ENCODE measurements around the gene SIM2. TPM values are rescaled to one million over a fixed set of nuclear protein-coding genes. Genes with fewer than 3 reads are reported as not detected.

The SIM2 gene
- total RNA-seq, 2 experiments from 2014 or later, result not detected

- H3K4me1 ChIP-seq (ENCODE audit: insufficient read depth, low read length, poor library complexity, severe bottlenecking), result no peaks in the 10 kb centered on the region
- BruUV-seq (replicated peaks), result no TSS peak
- no peak overlapping the region for H3K4me3 ChIP-seq (ENCODE audit: low read depth, low read length, poor library complexity, severe bottlenecking)
- DNase-seq (ENCODE audit: low spot score), result no peak
- no peak overlapping the region for H2AFZ ChIP-seq (ENCODE audit: low read length)
- TF ChIP-seq CTCF (conservative IDR thresholded peaks at IDR 0.05; ENCODE audit: low read length) (no peak), EZH2phosphoT487 (IDR thresholded peaks at IDR 0.05; ENCODE audit: borderline replicate concordance, low read depth, low read length) (no peak)
- ChIA-PET CTCF (ENCODE audit: unreplicated experiment) (no interaction called here), POLR2A (no interaction called here)
- intact Hi-C loops (cut with micrococcal nuclease; ENCODE audit: unreplicated experiment), result no loop called here
- H3K4me2 ChIP-seq (ENCODE audit: low read length), result no peak overlapping the region
- no peaks in the 10 kb centered on the region for H3K36me3 ChIP-seq (ENCODE audit: insufficient read depth, low read length)
- no peaks in the 10 kb centered on the region for H4K20me1 ChIP-seq (ENCODE audit: insufficient read depth, low read length)
- no peaks in the 10 kb centered on the region for H3K9me3 ChIP-seq (ENCODE audit: low read length)
- no peaks in the 10 kb centered on the region for H3K9me2 ChIP-seq (ENCODE audit: insufficient read depth, low read length)
- H3K27ac ChIP-seq (ENCODE audit: low read depth, low read length, poor library complexity, severe bottlenecking), result no peak overlapping the region
- H3K79me2 ChIP-seq (ENCODE audit: insufficient read depth, low read depth, low read length), result no peaks in the 10 kb centered on the region
Measured at GRCh38 chr21:36697060-36697850, 1.7 kb upstream of the SIM2 start.

- H3K9me2 ChIP-seq (ENCODE audit: insufficient read depth, low read length), result no peaks in the 10 kb centered on the region
- H3K36me3 ChIP-seq (ENCODE audit: insufficient read depth, low read length), result no peaks in the 10 kb centered on the region
- no peak overlapping the region for H3K4me2 ChIP-seq (ENCODE audit: low read length)
- BruUV-seq (replicated peaks), result no TSS peak
- DNase-seq (ENCODE audit: low spot score), result no peak
- no peak overlapping the region for H3K4me3 ChIP-seq (ENCODE audit: low read depth, low read length, poor library complexity, severe bottlenecking)
- no peak overlapping the region for H2AFZ ChIP-seq (ENCODE audit: low read length)
- H3K4me1 ChIP-seq (ENCODE audit: insufficient read depth, low read length, poor library complexity, severe bottlenecking), result no peaks in the 10 kb centered on the region
- H4K20me1 ChIP-seq (ENCODE audit: insufficient read depth, low read length), result no peaks in the 10 kb centered on the region
- no peaks in the 10 kb centered on the region for H3K79me2 ChIP-seq (ENCODE audit: insufficient read depth, low read depth, low read length)
- ChIA-PET POLR2A (no interaction called here), CTCF (ENCODE audit: unreplicated experiment) (no interaction called here)
- no peak overlapping the region for H3K27ac ChIP-seq (ENCODE audit: low read depth, low read length, poor library complexity, severe bottlenecking)
- H3K9me3 ChIP-seq (ENCODE audit: low read length), result no peaks in the 10 kb centered on the region
- intact Hi-C loops (cut with micrococcal nuclease; ENCODE audit: unreplicated experiment), result no loop called here
- TF ChIP-seq EZH2phosphoT487 (IDR thresholded peaks at IDR 0.05; ENCODE audit: borderline replicate concordance, low read depth, low read length) (no peak), CTCF (conservative IDR thresholded peaks at IDR 0.05; ENCODE audit: low read length) (no peak)
Measured at GRCh38 chr21:36697851-36698384, 997 bp upstream of the SIM2 start.

- no peak for TF ChIP-seq EZH2phosphoT487 (IDR thresholded peaks at IDR 0.05; ENCODE audit: borderline replicate concordance, low read depth, low read length)
- Histone ChIP-seq H3K9me3 (ENCODE audit: low read length) (no peaks in the 10 kb centered on the region), H3K4me3 (ENCODE audit: low read depth, low read length, poor library complexity, severe bottlenecking) (no peak overlapping the region), H4K20me1 (ENCODE audit: insufficient read depth, low read length) (no peaks in the 10 kb centered on the region), H3K79me2 (ENCODE audit: insufficient read depth, low read depth, low read length) (no peaks in the 10 kb centered on the region), H3K9me2 (ENCODE audit: insufficient read depth, low read length) (no peaks in the 10 kb centered on the region), H2AFZ (ENCODE audit: low read length) (no peak overlapping the region), H3K27ac (ENCODE audit: low read depth, low read length, poor library complexity, severe bottlenecking) (no peak overlapping the region), H3K4me1 (ENCODE audit: insufficient read depth, low read length, poor library complexity, severe bottlenecking) (no peaks in the 10 kb centered on the region), H3K36me3 (ENCODE audit: insufficient read depth, low read length) (no peaks in the 10 kb centered on the region), H3K4me2 (ENCODE audit: low read length) (no peak overlapping the region)
- CTCF ChIA-PET (ENCODE audit: unreplicated experiment), result no interaction called here
- no peak for DNase-seq (ENCODE audit: low spot score)
- BruUV-seq (replicated peaks), result no TSS peak
- POLR2A ChIA-PET, result no interaction called here
- intact Hi-C loops (cut with micrococcal nuclease; ENCODE audit: unreplicated experiment), result no loop called here
Measured at GRCh38 chr21:36698385-36698980, 432 bp upstream of the SIM2 start.

All from OCI-LY7 (cell line).